HG03159 (cell line): ENCODE data around the gene ARHGEF16.

Experiments
- ATAC-seq: cut with Tn5 transposase; IDR thresholded peaks from one replicate; pipeline ENCODE4 v1.9.1; 2021; ENCODE audit warnings: mild to moderate bottlenecking, moderate library complexity; ENCODE audit not compliant: unreplicated experiment

The ARHGEF16 gene

GRCh38 chr1:3466366-3467075, 12.1 kb downstream of the ARHGEF16 start:
- ATAC-seq = no peak

GRCh38 chr1:3467096-3468036, 12.9 kb downstream of the ARHGEF16 start:
- no peak for ATAC-seq

GRCh38 chr1:3468236-3469103, 14.0 kb downstream of the ARHGEF16 start:
- ATAC-seq = no peak

GRCh38 chr1:3469104-3469848, 14.8 kb downstream of the ARHGEF16 start:
- no peak for ATAC-seq

GRCh38 chr1:3469849-3470649, 15.6 kb downstream of the ARHGEF16 start:
- ATAC-seq = no peak

GRCh38 chr1:3470650-3471355, 16.3 kb downstream of the ARHGEF16 start:
- no peak for ATAC-seq

GRCh38 chr1:3471356-3472087, 17.1 kb downstream of the ARHGEF16 start:
- ATAC-seq = no peak

GRCh38 chr1:3472088-3472850, 17.8 kb downstream of the ARHGEF16 start:
- no peak for ATAC-seq

- no peak for ATAC-seq
Measured at GRCh38 chr1:3472906-3473305, 18.4 kb downstream of the ARHGEF16 start.

GRCh38 chr1:3473381-3473844, 18.9 kb downstream of the ARHGEF16 start:
- no peak for ATAC-seq

GRCh38 chr1:3474016-3474415, 19.6 kb downstream of the ARHGEF16 start:
- ATAC-seq = no peak

- no peak for ATAC-seq
Measured at GRCh38 chr1:3474421-3474820, 20.0 kb downstream of the ARHGEF16 start.

GRCh38 chr1:3475839-3476573, 21.5 kb downstream of the ARHGEF16 start:
- no peak for ATAC-seq

- no peak for ATAC-seq
Measured at GRCh38 chr1:3476666-3477065, 22.2 kb downstream of the ARHGEF16 start.

- ATAC-seq = no peak
Measured at GRCh38 chr1:3477241-3477995, 23.0 kb downstream of the ARHGEF16 start.

- ATAC-seq = no peak
Measured at GRCh38 chr1:3478187-3478586, 23.7 kb downstream of the ARHGEF16 start.
